Dermis microvascular lymphatic vessel endothelial cell (primary cell): ENCODE results near the gene TMEM175. TPM values are rescaled to one million over a fixed set of nuclear protein-coding genes. Genes with fewer than 3 reads are reported as not detected.
"Not testable (repeated sequence)": the region's sequence is repeated elsewhere in the genome, so short reads cannot be mapped to it uniquely, and the experiment has no call there.

Experiments
- DNase-seq, 2 donors: peaks; one replicate each; pipeline versions ENCODE4 v3.0.0 to v3.0.0-alpha.2; 2010; ENCODE audit warnings: low read depth in 2 of 2
- total RNA-seq: library from RNA; depleted of rRNA; stranded (reverse); fragments of >200 nt; gene quantifications from 2 replicates; pipeline ENCODE4 v1.2.1, GENCODE V29; 2014

TMEM175 gene
- total RNA-seq, 1 donor from 2014 or later: 7.6 TPM

DNA sequence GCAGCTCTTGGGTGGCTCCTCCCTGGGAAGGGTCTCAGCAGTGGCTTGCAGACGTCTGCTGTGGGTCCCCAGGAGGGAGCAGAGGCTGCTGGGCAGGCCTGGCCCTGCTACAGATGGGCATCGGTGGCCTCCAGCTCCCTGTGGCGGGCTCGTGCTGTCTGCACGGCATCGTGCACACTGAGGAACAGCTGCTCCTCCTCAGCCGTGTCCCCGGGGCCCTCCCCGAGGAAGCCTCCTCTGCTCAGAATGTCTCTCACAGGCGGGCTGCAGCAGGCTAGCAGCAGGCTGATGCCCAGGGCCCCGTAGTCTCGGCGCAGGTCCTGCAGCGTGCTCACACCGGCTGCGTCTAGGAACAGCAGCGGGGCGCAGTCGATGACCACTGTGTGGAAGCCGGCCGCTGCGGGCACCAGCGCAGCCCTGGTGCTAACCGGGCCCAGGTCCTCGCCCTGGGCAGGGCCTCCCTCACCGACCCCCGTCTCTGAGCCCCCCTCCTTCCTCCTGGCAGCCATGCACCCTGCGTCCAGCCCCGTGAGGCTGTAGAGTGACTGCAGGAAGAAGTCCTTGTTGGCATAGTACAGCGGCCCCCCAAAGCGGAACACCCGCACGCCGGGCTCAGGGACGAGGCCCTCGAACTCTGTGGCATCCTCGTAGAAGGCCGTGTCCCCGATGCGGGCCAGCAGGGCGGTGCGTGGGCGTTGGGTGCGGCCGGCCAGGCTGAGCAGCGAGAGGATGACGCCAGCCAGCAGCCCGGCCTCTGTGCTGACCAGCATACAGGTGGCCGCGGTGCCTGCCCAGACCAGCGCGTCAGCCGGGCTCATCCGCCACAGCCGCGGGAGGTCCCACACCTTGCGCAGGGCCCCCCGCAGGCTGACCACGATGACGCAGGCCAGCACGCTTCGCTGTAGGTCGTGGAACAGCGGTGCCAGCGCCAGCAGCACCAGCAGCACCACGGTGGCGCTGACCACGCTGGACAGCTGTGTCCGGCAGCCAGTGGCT lies 56.8 kb downstream of the TMEM175 start:
- DNase-seq: no peak

DNA sequence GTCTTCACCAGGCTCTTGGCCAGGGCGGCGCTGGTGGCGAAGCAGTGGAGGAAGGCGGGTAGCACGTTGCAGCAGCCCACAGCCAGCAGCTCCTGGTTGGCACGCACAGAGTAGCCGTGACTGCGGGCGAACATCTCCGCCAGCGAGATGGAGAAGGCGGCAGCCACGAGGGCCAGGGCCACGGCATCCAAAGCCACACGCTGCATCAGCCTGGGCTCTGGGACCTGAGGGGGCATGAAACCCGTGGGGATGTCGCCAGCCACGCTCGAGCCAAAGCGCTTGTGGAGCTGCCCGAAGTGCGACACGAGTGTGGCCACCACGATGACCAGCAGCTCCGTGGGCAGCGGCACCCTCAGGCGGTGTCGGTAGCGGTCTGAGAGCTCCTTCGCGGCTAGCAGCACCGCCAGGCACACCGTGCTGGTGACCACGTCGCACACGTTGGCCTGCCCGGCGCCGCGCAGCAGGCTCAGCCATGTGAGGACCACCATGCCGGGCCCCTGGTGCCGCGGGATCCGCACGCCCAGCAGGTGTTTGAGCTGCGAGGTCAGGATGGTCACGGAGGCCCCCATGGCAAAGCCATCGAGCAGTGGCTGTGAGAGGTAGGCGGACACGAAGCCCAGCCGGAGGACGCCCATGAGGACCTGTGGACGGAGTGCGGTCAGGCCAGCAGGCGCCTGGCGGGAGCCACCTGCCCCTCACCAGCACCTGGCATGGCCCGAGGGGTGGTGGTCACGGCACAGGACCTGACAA lies 57.6 kb downstream of the TMEM175 start:
- no peak for DNase-seq

DNA sequence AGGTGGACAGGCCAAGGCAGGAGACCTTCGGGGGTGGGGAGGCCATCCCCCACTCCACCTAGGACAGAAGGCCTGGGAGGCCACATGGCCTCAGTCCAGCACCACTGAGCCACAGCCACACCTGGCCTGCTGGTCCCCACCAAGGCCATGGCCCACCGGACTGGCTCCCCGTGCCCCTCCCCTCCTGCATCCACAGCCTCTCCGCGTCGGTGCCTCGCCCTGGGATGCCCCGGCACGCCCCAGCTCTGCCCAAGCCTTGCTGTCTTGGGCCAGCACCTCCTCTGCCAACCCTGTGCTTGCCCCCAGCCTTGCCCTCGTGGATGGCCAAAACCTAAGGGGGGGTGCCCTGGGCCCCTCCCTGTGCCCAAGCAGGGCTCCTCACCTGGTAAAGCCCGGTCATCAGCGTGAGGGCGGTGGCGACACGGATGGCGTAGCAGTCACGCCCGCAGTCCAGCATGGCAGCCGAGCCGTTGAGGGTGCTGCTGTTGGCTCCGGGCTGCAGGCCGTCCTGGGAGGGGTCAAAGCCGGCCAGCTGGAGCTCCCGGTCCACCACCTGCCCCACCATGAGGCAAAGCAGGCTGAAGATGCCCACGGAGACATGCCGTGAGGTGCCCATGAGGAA lies 58.6 kb downstream of the TMEM175 start:
- DNase-seq: no peak

DNA sequence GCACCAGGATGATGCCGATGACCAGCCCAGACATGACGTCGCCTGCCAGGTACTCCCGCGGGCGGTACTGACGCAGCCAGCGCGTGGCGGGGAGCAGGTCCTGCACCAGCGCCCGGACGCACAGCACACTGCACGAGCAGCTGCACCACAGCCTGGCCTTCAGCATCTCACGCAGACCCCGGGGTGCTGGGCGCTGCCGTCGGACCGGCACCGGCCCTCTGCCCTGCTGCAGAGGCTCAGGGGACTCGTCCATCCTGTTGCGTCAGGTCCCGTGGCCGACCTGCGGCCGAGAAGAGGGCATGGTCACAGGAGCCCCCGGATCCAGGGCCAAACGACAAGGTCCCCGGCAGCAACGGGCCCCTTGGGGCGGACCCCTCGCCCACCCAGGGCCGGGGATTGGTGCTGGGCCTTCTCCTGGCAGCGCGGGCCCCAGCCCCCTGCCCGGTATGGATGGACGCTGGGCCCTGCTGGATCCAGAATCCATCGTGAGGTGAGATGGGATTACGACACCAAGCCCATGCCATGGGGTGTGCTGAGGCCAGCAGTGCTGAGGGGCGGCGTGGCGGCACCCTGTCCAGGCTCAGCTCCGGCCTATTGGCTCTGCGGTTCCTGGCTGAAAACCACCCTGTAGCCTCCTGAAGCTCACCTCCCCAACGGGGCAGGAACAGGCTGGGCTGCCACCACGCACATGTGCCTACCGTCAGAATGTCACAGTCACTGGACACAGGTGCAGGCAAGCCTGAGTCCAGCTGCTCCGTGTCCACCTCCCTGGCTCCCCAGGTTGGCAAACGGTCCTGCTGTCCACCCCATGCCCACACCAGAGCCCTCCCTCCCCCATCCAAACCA lies 59.4 kb downstream of the TMEM175 start:
- no peak for DNase-seq

DNA sequence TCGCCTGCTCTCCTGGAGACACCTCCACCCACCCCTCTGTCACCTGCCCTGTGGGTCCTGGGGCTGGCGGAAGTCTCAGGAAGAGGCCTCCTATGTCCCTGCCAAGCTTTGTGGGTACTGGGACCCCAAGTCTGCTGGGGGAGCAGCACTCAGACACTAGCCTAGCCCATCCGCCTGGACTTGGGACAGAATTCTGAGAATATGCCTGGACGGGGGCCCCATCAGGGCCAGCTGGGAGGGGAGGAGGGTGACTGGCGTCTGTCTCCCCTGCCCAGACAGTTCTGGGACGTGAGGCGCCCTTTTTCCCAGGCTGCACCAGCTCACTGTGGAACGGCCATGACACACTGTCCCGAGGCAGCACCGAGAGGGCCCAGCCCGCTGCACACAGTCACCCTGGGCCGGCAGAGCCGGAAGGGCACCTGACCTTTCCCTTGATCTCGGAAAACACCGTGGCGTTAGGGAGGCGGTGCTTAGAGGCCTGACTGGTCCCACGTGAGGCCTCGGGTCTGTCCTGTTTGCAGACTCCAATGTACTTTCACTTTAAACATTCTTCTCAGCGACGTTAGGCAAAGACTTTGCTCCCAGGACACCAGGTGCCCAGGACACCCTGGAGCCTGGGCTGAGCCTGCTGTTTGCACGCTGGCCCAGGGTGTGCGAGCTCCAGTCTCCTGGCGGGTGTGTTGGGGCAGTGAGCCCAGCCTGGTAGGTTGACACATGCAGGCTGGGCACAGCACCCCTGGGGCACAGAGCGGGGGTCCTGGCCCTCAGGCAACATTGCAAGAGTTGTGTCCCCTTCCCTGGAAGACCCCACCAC lies 60.2 kb downstream of the TMEM175 start:
- DNase-seq: peak; percentile 86 to 94

DNA sequence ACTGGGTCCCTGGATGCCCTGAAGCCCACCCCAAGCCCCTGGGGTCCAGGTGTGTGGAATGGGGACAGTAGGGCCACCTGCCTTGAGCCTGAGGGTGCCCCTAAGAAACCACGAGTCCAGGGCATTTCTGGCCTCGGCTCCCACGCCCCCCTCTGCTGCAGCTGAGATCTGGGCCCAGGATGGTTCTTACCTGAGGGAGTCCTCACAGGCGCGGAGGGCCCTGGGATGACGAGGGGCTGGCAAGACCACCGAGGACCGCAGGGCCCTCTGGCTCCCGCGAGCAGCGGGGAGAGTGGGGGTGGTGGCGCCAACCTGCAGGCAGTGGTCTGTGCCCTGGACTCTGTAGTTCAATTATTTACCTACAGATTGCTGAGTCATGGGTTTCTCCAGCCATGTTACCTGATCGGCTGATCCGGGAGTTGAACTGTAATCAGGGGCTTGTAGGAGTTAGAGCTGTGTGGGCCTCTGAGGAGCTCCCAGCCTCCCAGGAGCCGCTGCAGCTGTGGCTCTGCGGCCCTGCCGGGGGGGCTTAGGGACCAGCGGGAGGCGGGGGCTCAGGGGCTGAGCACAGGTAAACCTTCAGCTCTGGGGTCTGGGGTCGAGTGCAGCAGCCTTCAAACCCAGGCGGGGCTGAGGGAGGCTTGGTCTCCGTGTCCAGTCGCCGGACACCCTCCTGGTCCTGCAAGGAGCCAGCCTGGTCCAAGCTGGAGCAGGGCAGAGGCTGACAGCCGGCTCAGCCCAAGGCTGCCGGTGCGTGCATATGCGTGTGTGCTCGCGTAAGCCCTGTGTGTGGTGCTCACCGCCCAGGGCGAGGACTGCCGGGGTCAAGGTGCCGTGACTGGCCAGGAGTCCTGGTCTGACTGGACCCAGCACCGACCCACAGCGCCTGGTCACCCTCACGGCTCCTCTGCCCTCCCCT lies 61.1 kb downstream of the TMEM175 start, which contains the start of gene SLC26A1:
Gene SLC26A1 (minus strand): TSS at position 294 of the 919 bp plus-strand sequence. CDS start 1,701 bp downstream, outside the sequence.
- no peak for DNase-seq

DNA sequence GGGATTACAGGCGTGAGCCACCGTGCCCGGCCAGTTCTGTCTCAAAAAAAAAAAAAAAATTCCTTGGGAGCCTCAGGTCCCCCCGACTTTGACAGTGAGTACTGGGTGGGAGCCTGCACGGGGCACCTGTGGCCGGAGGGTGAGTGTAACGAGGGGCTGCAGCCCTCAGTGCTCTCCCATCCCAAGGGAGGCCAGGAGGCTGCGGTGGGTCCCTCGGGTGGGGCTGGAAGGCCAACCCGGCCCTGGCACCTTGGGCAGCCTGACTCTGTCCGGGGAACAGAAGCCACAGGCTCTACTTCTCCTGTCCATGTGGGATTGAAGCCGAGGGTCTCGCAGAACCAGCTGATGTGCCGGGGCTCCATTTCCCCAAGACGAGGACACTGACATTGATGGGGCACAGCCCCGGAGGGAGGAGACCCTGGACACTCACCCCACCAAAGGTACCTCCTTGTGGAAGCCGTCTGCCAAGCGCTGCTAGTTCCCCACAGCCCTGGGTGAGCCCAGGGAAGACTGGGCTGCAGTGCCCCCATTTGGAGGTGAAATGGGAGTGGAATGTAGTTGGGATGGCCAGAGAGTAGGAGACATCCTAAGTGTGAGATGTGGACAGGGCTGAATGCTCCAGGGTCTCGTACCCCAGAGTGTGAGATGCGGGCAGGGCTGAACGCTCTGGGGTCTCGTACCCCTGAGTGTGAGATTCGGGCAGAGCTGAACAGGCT lies 63.2 kb downstream of the TMEM175 start:
- no peak for DNase-seq

DNA sequence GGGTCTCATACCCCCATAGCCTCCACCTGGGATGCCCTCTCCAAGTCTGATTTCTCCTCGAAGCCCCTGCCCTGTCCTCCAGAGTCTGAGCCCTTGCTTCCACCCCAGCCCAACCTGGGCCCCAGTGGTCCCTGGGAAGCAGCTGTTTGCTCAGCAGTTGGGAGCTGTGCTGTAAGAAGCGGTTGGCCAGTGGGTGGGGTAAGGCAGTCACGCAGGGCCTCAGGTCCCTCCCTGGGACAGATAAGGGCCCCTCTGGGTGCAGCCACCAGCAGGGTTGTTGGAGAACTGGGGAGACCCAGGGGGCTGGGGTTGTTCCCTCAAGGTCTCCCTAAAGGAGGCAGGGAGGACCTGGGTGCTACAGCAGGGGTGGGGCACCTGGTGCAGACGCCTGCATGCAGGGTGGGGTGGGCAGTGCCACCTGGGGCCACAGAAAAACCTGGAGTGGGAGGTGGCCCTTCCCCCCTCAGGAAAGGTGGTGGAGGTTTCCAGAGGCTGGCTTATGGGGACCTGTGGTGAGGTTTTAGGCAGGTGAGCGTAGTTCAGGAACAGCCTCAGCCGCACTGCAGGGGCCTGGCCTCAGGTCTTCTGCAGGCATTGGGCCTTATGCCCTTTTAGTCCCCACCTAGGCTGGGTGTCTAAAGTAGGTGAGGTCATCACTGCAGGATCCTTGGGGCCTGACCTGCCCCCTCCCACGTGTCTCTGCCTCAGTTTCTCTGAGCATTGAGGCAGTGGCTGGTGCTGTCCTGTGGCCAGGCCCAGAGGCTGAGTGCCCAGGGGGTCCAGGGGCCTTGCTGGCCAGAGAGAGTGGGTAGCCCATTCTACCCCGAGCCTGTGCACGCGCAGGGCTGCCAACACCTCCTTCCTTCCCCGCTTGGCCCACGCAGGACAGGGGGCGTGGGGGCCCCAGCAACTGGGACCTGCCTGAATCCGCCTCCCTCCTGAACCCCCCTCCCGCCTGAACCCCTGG lies 64.1 kb downstream of the TMEM175 start:
- DNase-seq: no peak

DNA sequence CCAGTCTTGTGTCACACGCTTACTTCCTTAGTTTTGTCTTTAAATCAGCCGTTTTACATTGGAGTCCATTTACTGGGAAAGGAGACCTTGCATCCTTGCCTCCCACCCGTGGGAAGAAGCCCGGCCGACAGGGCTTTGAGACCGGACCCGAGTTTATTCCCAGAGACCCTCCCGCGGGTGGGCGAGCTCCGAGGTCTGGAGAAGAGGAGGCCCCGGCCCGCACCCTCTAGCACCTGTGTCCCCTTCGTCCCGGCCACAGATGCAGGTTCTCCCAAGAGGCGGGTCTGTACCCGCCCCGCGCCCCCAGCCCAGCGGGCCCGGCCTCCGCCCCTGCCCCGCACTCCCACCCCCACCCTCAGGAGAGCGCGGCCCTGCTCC lies 64.7 kb downstream of the TMEM175 start:
- no peak for DNase-seq

DNA sequence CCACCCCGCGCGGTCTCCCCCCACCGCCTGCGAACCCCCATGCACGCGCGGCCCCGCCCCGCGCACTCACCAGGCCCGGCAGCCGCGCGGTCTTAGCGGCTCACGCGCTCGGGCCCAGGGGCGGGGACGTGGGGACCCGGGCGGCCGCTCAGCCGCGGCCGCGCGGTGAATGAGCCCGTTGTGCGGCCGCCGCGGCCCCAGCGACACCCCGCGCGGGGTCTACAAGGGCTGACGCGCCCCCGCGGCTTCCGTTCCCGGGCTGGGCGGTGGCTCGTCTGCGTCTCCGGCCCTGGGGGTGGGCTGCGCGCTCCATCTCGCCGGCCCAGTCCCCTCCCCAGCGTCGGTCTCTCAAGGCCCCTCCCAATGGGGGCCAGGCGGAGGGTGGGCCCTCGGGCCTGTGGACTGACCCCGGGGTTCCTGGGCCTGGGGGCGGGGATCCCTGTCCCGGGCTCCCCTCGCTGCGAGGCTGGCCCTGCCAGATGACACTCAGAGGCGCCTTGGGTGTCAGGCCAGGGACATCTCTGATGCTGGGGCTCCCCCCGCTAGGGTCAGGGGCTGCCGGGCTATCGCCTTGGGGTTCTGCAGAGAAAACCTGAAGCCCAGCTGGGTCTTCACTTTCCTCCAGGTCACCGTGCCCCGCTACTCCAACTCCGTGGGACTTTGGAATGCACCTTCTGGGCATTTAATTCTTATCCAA lies 65.3 kb downstream of the TMEM175 start:
- DNase-seq: peak in 1 of 2 donors; percentile 21

DNA sequence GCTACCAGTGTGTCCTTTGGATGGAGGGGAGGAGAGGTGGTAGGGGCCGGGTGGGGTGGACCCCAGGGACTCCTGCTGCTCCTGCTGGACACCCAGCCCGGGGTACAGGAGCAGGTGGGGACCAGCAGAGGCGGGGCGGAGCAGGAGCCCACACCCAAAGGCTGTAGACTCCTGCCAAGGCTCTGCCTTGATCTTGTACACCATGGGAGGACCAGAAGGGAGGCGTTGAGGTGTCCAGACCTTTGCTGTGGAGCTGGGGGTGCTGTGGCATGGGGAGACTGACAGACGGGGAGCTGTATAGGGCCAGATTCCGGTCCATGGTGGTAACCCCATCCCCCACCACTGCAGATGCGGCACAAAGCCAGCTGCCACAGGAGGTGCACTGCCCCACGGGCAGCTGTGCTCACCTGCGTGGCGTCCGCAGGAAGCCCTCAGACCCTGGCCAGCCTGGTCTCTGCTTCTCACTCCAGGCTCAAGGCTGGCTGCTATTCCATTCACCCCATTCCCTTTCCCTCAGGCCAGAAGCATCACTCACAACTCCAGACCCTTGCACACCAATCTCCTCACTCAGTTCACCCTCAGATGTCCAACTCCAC lies 65.9 kb downstream of the TMEM175 start:
- DNase-seq: no peak

DNA sequence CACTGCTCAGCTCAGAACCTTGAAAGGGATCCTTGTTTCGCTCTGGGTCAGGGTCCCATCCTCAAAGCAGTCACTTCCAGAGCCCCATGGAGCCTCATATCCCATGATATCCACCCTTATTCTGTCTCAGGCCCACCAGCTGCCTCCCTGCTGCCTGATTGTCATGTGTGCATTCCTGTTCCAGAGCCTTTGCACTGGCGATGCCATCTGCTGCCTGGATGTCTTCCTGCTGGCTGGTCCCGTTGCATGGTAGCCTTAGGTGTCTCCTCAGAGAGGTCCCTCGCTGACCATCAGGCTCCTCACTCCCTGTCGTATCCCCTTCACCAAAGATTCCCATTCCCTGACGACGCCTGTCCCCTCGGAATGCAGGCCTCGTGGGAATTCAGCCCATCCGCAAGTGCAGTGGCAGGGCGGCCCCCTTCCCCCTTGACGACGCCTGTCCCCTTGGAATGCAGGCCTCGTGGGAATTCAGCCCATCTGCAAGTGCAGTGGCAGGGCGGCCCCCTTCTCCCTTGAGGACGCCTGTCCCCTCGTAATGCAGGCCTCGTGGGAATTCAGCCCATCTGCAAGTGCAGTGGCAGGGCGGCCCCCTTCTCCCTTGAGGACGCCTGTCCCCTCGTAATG lies 67.1 kb downstream of the TMEM175 start:
- not testable (repeated sequence) for DNase-seq

DNA sequence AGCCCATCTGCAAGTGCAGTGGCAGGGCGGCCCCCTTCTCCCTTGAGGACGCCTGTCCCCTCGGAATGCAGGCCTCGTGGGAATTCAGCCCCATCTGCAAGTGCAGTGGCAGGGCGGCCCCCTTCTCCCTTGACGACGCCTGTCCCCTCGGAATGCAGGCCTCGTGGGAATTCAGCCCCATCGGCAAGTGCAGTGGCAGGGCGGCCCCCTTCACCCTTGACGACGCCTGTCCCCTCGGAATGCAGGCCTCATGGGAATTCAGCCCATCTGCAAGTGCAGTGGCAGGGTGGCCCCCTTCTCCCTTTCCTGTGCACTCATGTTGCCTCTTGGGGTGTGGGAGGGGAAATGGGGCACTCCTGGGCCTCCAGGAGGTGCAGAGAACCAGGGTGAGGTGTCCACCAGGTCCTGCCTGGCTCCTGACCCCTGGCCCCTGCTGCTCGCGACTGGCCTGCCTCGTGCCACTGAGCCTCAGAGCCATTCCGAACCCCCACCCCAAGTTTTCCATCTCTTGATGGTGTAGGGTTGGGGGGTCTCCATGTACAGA lies 67.7 kb downstream of the TMEM175 start:
- no peak for DNase-seq

DNA sequence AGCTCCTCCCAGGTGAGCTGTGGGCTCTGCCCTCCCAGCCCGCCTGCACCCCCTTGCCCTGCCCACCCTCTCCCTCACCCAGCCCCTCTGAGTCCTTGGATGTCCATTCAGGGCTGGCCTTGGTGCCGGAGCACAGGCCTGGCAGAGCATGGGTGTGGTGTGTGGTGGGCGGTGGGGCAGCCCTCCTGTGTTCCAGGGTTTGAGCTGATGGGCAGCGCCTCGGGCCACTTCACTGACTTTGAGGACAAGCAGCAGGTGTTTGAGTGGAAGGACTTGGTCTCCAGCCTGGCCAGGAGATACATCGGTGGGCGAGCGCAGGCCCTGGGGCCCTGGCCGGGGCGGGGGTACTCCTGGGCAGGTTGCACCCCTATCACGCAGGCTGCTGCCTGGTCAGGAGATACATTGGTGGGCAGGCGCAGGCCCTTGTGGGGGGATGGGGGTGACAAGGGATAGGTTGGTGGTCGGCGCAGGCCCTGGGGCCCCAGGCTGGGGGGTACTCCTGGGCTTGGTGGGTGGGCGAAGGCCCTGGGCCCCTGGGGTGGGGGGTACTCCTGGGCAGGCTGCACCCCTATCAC lies 68.5 kb downstream of the TMEM175 start:
- DNase-seq: no peak

DNA sequence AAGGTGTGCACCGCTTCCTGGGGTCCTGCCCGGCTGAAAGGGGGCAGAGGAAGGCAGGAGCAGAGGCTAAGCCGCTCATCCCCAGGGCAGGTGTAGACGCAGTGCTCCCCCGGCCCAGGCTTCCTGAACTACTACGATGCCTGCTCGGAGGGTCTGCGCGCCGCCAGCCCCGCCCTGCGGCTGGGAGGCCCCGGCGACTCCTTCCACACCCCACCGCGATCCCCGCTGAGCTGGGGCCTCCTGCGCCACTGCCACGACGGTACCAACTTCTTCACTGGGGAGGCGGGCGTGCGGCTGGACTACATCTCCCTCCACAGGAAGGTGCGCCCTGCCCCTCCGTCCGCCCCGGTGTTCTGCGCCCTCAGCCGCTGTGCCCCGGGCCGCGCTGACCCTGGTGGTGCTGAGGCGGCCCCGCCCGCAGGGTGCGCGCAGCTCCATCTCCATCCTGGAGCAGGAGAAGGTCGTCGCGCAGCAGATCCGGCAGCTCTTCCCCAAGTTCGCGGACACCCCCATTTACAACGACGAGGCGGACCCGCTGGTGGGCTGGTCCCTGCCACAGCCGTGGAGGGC lies 69.4 kb downstream of the TMEM175 start:
- no peak for DNase-seq
